Measurements from ENCODE around the gene FRS3. TPM values are rescaled to one million over a fixed set of nuclear protein-coding genes. Genes with fewer than 3 reads are reported as not detected.

The FRS3 gene
- total RNA-seq, 2 donors from 2014 or later, result 2.6 to 5.3 TPM

DNA sequence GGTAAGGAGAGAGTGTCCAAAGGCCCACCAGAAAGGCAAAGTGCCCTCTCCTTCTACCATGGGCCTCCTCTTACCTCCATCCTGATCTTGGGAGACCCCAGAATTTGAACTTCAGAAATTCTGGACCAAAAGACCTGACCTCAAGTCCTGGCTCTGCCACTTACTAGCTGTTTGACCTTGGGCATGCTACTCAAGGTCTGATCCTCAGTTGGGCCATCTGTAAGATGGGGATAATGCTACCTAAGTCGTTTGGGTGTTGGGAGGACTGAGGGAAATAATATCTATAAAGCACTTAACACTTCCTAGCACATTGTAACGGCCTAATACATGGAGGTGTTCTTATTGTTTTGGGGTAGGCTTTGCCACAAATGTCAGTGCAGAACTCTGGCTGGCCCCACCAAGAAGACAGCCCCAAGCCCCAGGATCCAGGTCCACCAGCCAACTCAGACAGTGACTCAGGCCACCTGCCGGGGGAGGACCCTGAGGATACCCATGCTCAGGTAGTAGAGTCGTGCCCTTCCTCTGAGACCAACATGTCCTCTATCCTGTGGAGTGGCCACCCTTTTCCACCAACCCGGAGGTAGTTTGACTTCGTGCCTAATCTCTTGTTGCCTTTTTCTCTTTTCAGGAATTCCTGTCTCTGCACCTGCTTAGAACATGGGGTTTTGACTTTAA is 3.5 kb upstream of the FRS3 start:
- H3K9me3 ChIP-seq, result no peaks in the 10 kb centered on the region
- no peaks in the 10 kb centered on the region for H3K27me3 ChIP-seq
- ATAC-seq, result no peak
- H3K36me3 ChIP-seq (replicated peaks in 1 of 2; ENCODE audit: insufficient read depth in 1 of 2, low read depth in 2 of 2), result no peaks in the 10 kb centered on the region
- 67 to 74% methylated on average over 6 of the region's 6 CpGs for WGBS, 2 donors
- intact Hi-C loops (cut with DNase I), result no loop called here
- no peak for DNase-seq
- H3K4me1 ChIP-seq, result peaks cover 60% of the 10 kb centered on the region
- no peak overlapping the region for H3K4me3 ChIP-seq
- H3K27ac ChIP-seq, result peak overlapping the region in 2 of 4 donors; percentile 3 to 91
- TF ChIP-seq POLR2A (IDR thresholded peaks at IDR 0.05), result no peak
- TF ChIP-seq, protein P1, sequence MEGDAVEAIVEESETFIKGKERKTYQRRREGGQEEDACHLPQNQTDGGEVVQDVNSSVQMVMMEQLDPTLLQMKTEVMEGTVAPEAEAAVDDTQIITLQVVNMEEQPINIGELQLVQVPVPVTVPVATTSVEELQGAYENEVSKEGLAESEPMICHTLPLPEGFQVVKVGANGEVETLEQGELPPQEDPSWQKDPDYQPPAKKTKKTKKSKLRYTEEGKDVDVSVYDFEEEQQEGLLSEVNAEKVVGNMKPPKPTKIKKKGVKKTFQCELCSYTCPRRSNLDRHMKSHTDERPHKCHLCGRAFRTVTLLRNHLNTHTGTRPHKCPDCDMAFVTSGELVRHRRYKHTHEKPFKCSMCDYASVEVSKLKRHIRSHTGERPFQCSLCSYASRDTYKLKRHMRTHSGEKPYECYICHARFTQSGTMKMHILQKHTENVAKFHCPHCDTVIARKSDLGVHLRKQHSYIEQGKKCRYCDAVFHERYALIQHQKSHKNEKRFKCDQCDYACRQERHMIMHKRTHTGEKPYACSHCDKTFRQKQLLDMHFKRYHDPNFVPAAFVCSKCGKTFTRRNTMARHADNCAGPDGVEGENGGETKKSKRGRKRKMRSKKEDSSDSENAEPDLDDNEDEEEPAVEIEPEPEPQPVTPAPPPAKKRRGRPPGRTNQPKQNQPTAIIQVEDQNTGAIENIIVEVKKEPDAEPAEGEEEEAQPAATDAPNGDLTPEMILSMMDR (IDR thresholded peaks at IDR 0.05), result no peak

DNA sequence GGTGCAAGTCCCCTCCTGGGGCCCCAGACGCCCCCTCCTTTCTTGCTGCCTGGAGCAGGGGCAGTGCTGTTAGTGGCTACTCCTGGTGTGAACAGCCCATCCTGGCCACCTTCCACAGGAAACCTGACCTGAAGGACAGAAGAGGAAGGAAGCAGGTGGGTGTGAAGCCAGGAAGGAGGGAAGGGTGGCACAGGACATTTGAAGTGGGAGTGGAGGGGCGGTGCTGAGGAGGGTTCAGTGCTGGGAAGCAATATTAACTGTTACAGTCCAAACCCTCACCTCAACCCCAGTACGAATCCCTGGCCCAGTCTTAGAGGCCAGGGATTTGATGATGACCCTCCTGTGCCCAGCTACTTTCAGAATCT is 1.6 kb upstream of the FRS3 start:
- H3K4me1 ChIP-seq, result peaks cover 60% of the 10 kb centered on the region
- no peaks in the 10 kb centered on the region for H3K27me3 ChIP-seq
- no peaks in the 10 kb centered on the region for H3K9me3 ChIP-seq
- H3K4me3 ChIP-seq, result no peak overlapping the region
- ATAC-seq (no peak), DNase-seq (peak in 2 of 4 donors; percentile 68 to 74)
- H3K36me3 ChIP-seq (replicated peaks in 1 of 2; ENCODE audit: insufficient read depth in 1 of 2, low read depth in 2 of 2), result no peaks in the 10 kb centered on the region
- no peak for TF ChIP-seq POLR2A (IDR thresholded peaks at IDR 0.05)
- TF ChIP-seq, protein P1 (IDR thresholded peaks at IDR 0.05), result no peak
- peak overlapping the region; percentile 62 to 88 (median 81) for H3K27ac ChIP-seq
- intact Hi-C loops (cut with DNase I), result no loop called here
- 12% methylated on average over 3 of the region's 3 CpGs for WGBS, 2 donors

- Histone ChIP-seq H3K36me3 (replicated peaks in 1 of 2; ENCODE audit: insufficient read depth in 1 of 2, low read depth in 2 of 2) (no peaks in the 10 kb centered on the region), H3K4me3 (peak within 1 kb of the TSS; percentile 41 to 46), H3K27ac (peak within 1 kb of the TSS; percentile 62 to 88 (median 81)), H3K4me1 (peaks cover 54% of the 10 kb centered on the region), H3K27me3 (no peaks in the 10 kb centered on the region), H3K9me3 (no peaks in the 10 kb centered on the region)
- ATAC-seq (peak; percentile 49), DNase-seq (peak; percentile 74 to 90 (median 84))
- TF ChIP-seq, protein P1 (IDR thresholded peaks at IDR 0.05), result peak in 1 of 7 experiments; percentile 4
- TF ChIP-seq POLR2A (IDR thresholded peaks at IDR 0.05), result peak in 2 of 3 donors; percentile 24 to 43
- intact Hi-C loops (cut with DNase I), result no loop called here
- whole genome bisulfite sequencing, 2 donors, result 1 to 2% methylated on average over 20 to 34 of the region's 36 CpGs
These were observed 1.1 kb upstream of the FRS3 start, which contains the start of gene PRICKLE4 for GRCh38 chr6:41780551-41781365. PRICKLE4 (plus strand) TSS chr6:41780782; CDS start chr6:41783474, 2,692 bp downstream.

GRCh38 chr6:41779336-41779735 is 364 bp downstream of the FRS3 start:
- Histone ChIP-seq H3K27ac (peak overlapping the region in 1 of 4 donors; percentile 22), H3K4me3 (no peak overlapping the region), H3K27me3 (no peaks in the 10 kb centered on the region), H3K9me3 (no peaks in the 10 kb centered on the region), H3K4me1 (peaks cover 40% of the 10 kb centered on the region), H3K36me3 (replicated peaks in 1 of 2; ENCODE audit: insufficient read depth in 1 of 2, low read depth in 2 of 2) (peaks cover 0 to 3% of the 10 kb centered on the region in 2 donors)
- ATAC-seq (no peak), DNase-seq (peak in 1 of 4 donors; percentile 18)
- TF ChIP-seq POLR2A (IDR thresholded peaks at IDR 0.05), result no peak
- TF ChIP-seq, protein P1 (IDR thresholded peaks at IDR 0.05), result no peak
- intact Hi-C loops (cut with DNase I), result loop anchor here (5.0 kb wide), 1 partner anchor 253 kb away; no protein-coding TSS in a partner anchor
- WGBS, 2 donors, result 2% methylated on average over 16 of the region's 16 CpGs
